A673 (cell line): ENCODE measurements around the gene CEP78.

Source experiments
- CTCF ChIP-seq: fragments of 300-800, 200-600 bp; sonication (generic); conservative IDR thresholded peaks from 2 replicates; pipeline ENCODE4 v1.5.1; 2017; ENCODE audit warnings: low read depth, mild to moderate bottlenecking, antibody characterized with exemption, low read length, moderate library complexity, mixed read lengths
- EZH2 ChIP-seq: fragments of 200-600 bp; sonication (generic); IDR thresholded peaks from 2 replicates; pipeline ENCODE4 v1.6.1; 2017; ENCODE audit warnings: borderline replicate concordance, low read depth, mild to moderate bottlenecking, mixed read lengths, antibody characterized with exemption, low read length; ENCODE audit not compliant: poor library complexity, severe bottlenecking

GRCh38 chr9:78289474-78289873 lies 53.6 kb downstream of the CEP78 start:
- no peak for TF ChIP-seq CTCF
- TF ChIP-seq EZH2: no peak
